EL (cell line): ENCODE results near the gene RANBP1.

Experiments
- DNase-seq: peaks from one replicate; pipeline ENCODE4 v3.0.0-alpha.2; 2016

Gene RANBP1

DNA sequence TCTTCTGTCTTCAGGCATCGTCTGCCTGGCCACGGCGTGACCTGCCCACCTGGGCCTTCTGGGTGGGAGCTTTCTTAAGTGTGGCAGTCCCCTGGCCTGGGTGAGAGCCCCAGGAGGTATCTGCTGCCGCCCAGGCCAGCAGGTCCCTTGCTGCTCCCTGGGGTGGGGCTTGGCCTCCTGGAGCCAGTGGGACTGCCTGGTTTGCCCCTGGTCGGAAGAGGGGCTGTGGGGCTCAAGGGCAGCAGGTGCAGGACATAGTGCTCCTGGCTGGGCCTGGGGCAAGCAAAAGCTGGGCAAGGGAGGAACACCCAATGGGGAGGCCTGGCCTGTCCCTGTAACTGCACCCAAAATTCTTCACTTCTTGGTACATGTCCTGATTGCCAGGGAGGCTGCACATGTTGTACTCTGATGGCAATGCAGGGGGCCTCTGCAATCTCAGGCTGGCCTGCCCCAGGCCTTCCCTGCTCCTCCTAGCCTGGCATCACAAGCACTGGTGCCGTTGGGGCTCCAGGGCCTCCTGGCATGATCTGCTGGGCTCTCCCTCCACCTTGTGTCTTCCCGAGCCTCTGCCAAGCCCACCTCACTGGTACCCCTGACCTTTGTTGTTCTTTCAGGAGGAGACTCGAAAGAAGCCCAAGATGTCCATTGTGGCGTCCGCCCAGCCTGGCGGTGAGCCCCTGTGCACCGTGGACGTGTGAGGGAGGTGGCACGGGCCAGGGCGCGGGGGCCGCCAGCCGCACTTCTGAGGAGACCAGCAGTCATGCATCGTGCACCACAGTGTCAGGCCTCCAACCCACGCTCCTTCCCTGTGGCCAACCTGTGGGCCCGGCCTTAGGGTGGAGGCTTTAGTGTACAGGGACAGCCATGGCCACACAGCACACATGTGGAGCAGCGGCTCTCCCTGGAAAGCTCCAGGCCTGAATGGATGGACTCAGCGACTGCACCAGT, 6.2 kb upstream of the RANBP1 start:
- DNase-seq, result no peak

DNA sequence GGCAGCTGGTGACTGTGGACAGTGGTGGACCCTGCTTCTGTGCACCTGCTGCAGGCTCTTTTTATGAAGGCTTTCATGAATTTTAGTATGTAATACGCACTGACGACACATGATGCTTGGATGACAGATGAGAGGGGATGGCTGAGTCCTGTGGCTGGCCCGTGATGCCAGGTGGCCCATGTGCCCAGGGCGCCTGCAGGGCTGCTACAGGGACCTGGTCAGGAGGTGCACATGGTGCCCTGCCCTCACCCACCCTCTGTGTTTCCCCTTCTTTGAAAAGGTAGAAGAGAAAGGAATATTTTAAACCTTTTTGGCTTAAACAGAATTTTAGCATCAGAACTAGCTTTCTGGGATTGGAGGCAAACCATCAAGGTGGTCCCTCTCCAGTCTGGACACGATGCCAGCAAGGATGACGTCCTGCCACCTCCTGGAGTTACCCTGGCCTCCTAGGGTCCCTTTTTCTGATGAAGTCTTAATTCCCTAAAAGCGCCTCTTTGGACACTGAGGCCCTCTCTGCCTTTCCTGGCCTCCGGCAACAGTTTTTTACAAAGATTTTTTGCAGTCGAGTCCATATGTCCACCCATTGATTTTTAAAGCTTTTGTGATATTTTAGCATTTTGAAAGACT, 5.4 kb upstream of the RANBP1 start:
- DNase-seq, result no peak

DNA sequence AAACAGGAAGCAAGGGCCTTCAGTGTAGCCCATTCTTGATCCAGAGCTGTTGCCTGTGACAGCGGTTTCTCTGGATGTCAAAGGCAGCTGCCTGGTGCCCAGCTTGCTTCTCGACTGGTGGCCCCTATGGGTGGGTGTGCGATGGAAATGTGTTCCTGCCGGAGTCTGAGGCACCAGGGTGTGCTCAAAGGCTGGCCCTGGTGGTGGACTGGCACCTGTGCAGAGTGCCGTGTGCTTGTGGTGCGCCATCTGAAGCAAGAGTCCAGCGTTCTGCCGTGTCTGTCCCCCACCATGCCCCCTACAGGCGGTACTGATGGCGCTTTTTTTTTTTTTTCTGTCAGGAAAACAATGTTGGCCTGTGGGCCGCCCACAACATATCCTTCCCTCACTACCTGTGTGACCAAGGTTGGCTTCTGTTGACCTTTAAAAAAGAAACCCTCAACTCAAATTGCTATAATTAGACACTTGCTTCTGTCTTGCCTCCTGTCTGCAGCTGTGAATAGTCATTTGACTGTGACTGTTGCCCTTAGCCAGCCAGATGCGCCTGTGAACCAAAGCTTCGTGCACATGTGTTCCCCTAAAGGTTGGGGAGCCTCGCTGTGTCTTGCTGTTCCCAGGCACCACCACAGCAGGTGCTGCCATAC, 4.7 kb upstream of the RANBP1 start:
- DNase-seq, result no peak

DNA sequence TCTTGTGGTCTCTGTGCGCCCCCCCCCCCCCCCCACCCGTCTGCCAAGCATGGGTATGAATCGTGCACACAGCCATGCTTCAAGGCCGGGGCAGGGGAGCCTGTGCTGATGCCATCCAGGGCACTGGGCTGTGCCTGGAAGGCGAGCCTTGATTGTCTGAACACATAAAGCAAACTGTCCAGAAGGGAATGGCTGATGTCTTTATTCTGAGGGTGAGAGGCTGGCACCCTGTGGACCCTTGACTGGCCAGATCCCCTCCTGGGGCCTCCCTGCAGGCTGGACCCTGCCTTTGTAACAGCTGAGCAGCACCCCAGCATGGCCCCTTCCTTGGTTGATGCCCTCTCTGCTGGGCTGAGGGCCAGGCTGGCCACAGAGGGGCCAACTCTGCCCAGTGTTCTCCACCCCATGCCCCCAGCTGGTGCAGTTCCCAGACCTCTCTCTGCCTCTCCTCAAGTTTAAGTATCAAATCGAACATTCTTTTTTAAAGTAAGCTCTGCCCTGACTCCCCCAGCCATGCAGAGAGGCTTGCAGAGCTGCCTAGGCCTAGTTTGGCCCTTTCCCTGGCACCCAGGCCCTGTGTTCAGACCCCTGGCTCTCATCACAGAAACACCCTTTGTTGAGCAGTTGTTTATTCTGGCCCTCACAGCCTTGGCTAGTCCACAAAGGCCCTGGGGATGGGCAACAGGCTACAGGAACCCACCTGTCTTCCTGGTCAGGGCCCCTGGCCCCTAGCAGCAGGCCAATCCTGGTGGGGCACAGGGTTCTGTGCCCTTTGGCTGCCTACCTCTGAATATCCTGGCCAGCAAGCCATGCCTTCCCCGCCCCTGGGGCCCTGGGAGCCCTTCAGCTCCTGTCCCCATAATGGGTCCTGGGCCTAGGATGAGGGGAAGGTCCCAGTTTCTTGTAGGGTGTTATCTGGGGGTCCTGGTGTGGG, 3.9 kb upstream of the RANBP1 start:
- DNase-seq, result no peak

DNA sequence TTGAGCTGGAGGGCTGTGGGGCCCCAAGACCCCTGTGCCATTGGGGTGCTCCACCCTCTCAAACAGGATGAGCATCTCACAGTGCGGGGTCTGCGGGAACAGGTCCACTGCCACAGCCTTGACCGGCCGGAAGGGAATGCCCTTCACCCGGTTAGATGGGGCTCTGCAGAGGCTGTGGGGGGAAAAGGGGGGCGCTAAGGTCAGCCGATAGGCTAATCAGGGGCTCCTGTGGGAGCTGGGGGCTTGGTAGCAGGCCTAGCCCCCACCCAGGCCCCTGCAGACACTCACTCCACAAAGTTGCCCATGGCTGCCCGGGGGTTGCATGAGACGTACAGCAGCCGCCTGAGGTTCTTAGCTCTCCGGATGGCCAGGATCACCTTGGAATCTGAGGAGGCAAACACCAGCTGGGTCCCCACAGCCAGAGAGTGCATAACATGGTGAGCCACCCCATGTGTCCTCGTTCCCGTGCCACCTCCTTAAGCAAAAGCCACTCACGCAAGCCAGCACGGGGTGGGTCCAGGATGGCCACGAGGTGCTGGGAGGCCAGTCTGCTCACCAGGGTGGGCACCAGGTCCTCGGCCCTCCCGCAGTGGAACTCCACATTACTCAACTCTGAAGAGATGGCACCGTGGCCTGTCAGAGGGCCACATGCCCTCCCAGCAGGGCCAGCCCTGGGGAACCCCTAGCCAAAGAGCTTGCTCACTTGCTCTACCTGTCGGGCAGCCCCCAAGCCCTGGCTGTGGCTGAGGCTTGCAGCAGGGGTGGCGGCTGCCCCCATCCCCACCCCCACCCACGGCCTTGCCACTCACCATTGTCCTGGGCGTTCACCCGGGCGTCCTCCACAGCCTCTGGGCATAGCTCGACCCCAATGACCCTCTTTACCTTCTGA, 3.0 kb upstream of the RANBP1 start:
- no peak for DNase-seq

DNA sequence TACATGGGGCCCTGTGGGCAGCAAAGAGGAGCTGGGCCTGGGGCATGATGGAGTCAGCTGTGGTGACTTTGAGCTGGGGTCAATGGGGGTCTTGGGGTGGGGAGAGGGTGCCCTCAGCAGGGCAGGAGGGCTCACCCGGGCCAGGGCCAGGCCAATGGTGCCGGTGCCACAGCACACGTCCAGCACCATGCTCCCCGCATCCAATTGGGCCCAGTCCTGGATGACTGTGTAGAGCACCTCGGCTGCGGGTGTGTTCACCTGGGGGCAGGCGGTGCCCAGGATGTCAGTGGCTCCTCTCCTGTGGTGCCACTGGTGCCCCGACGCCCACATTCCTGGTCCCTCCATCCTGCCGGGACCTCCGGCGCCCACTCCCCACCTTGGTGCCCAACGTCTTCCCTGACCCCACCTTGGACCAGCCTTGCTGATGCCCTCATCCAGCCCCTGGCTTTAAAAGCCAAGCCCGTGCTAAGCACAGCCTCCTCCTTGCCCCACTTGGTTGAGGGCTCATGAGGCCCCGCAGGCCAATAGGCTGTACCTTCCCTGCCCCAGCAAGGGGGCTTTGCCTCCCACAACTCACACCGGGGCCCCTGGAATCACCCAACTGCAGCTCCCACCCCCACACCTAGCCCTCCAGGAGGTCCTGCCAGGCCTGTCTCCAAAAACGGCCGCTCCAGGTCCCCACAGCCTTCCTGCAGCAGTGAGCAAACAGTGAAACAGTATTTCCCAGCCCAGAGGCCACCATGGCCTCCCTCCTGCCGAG, 2.2 kb upstream of the RANBP1 start:
- DNase-seq, result no peak

DNA sequence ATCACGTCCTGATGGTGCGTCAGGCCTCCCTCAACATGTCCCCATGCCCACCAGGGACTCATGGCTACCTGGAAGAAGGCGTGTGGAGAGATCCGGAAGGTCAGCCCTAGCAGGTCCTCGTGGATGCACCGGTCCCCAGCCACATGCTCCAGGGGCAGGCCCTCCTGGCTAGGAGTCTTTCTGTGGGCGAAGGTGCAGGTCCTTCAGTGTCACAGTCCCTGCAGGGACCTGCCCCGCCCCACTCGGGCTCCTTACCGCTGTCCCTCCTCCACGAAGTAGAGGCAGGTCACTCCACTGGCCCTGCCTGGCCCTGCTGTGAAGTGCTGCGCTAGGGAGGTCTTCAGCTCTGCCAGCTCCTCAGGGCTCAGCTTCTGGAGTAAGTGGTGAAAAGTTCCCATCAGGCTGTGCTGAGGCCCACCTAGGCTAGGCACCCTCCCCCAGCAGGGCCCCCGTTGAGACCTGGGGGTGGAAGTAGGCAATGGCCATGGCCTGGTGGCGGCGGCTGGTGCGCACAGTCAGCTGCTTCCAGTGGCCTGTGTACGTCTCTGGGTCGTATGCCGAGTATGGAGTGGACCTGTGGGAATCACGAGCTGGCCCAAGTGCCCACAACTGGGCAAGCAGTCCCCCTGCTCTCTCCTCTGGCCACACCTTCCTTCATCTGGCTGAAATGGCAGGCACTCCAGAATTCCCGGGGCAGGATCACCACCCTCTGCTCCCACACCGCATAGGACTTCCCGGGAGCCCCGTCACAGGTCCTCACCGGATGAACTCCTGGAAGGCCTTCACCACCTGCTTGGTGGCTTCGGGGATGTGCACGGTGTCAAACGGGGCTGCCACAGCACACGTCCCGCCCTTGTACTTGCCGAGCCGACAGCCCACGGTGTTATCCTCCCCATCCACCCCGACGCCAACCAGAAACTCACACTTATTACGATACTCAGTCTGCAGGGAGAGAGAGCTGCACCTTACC, 1.1 kb upstream of the RANBP1 start:
- DNase-seq, result no peak

DNA sequence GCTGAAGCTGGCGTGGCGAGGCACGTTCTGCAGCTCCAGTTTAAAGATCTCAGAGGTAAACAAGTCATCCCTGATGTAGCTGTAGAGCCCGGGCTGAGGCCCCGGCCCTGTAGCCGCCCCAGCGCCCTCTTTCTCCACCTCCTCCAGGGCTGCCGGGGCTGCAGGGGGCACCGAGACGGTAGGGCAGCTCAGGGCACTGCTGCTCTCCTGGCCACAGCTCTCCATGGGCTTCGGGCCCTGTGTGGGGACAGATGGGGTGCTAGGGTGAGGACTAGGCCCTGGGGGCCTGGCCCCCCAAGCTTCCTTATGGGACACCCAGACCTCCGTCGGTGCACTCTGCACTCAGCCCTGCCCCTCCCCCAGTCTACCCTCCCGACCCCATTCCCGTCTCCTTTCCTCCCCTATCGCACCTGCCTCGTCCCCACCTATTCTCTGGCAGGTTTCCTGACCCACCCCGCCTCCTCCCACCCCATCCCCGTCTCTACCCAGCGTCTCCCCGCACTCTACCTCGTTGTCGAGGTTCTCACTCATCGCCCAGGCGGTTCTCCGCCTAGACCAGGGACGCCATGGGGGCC, 559 bp downstream of the RANBP1 start:
- no peak for DNase-seq

DNA sequence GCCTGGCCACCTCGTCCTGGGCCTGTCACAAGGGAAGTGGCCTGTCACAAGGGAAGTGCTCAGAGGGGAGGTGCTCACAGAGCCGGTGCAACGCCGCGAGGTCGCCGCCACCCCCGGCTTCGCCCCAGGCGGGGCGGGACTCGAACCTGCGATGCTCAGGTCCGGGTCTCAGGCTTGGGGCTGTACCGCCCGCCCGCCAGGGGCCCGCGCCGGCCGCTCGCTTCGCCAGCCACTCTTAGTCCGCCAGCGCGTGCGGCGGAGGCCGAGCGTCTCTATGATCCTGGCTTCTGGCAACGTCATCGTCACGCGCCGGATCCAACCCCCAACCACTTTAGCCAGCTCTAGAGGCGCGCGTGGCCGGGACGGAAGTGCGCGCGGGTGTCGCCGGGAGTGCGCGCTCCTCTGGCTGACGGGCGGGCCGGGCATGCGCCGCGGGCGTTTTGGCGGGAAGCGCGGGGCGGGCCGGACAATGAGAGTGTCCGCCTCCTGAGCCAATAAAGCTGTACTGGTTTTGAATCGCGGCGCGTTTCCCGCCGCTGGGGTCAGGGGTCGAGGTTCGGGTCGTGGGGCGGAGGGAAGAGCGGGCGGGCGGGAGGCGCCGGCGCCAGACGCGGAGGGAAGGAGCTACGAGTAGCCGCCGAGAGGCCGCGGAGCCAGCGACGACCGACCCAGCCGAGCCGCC, 1.2 kb downstream of the RANBP1 start, which contains the start of gene TRMT2A:
TRMT2A (minus strand) TSS at position 276 of the 682 bp plus-strand sequence. CDS start 320 bp downstream, outside the sequence.
- DNase-seq, result peak; percentile 97

DNA sequence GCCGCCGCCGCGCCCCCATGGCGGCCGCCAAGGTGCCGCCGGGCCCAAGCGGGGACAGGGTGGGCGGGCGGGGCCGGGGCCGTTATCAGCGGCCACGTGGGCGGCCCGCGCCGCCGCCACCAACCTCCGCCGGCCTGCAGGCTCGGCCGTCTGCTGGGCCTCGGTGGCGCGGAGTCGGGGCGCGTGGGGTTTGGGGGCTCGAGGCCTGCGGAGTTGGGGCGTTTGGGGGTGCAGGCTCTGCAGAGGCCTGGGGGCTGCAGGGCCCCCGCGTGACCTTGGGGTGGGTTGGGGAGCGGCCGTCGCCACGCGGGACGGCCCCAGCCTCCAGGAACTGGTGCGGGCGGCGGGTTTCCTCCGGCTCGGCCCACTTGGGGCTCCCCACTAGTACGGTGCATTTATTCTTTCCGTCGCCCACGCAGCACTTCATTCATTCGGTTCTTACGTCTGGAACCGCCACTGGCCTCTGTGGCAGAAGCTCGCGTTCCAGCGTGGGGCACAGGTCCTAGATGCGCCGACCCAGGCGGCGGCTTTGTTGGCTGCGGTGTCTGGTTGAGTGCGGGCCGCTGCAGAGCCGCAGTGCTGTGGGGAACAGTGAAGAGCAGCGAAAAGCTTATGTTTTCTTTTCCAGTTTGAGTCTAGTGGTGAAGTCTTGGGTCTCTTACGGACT, 1.9 kb downstream of the RANBP1 start:
- peak; percentile 35 for DNase-seq

DNA sequence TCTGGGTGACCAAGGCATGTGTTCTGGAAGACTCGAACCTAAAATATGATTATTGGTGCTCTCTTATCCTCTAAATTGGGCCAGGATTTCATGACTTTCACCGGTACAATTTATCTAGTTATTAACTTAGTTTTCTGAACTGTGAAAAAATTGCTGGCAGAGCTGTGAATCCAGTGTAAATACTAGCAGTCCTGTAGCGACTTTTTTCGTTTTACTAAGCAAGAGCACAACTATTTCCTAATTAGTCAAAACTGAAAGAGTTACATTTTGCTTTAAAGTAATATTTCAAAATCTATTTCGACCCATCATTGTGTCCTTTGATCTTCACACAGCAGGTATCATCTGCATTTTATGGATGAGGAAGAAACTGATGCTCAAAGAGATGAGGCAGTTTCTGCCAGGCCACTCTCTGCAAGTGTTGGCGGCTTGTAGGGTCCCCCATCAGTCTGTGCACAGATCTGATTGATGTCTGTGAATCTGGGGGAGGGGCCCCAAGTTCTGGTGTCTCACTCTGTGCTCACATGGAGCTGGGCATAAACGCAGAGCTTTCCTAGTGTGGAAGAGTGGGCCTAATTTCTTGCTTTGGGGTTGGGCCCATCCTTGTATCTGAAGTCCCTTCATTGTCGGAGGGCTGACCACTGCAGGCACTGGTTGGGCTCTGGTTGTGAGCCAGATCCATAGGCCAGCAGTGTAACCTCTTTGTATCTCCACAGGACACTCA, 2.6 kb downstream of the RANBP1 start:
- no peak for DNase-seq

DNA sequence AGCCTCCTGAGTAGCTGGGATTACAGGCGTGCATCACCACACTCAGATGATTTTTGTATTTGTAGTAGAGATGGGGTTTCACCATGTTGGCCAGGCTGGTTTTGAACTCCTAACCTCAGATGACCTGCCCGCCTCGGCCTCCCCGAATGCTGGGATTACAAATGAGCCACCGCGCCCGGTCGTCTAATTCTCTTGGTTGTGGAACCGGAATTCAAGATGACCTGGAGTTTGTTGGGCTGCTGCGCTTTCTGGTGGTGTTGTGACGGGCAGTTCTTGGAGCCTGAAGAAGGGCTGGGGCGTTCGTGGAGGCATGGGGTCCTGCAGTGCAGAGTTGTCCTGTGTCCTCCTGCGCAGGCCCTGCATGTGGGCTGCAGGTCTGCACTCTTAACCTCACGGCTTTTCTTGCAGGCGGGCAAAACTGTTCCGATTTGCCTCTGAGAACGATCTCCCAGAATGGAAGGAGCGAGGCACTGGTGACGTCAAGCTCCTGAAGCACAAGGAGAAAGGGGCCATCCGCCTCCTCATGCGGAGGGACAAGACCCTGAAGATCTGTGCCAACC, 6.0 kb downstream of the RANBP1 start:
- no peak for DNase-seq

DNA sequence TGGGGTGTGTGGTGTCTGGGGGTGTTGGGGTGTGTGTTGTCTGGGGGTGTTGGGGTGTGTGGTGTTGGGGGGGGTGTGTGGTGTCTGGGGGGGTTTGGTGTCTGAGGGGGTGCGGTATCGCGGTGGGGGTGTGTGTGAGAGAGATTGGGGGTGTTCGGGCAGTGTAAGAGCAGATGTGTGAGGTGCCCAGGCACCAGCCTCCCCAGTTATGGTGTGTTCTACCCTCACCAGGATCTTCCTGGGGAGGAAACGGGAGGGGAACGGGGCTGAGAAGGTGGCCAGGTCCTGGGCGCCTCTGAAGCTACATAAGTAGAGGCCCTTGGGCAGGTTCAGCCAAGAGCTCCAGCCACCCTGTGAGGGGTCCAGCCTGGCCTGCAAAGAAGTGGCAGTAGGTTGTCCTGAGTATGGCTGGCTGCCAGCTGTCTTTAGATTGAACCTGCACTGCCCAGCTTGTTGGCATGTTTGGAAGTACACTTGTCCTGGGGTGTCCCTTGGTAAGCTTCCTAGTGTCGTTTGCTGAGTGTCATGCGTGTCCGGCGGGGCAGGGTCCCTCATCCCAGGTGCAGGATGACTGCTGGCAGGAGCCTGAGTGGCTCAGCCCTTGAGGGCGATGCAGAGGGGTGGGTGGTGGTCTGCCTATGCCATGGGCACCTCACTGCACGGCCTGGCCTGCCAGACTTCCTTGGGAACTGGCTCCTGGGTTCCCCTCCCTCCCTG, 7.6 kb downstream of the RANBP1 start:
- no peak for DNase-seq

DNA sequence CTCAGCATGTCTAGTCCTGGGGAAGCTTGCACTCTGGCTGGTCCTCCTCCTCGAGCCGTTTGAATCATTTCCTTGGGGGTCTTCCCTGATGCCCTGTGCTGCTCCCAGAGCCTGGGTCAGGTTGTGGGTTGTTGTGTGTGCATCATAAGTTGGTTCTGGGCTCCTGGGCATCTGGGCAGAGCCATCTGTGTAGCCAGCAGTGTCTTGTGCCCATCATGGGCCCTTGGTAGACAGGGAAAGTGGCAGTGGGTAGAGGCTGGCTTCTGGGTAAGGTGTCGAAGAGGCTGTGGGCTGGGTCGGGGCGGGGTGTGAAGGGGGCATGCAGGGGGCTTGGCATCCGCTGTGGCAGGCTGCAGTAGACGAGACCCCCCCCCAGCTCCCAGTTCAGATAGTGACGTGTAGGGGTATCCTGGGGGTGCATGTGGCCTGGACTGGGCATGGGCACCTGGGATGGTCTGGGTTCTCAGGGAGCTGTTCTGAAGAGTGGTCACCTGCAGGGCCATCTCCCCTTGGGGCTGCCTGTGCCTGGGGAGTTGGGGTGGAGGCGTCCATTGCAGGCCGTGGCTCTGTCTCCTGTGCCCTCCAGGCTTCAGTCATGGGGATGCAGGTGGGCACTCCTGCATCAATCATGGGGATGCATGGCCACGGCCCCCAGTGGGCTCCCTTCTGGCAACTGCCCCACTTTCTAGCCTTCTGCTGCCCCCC, 8.3 kb downstream of the RANBP1 start:
- no peak for DNase-seq
